HEK293 (cell line): ENCODE data around the gene CENPX.

Source experiments
- CTCF ChIA-PET: fragments of 350-600 bp; formaldehyde crosslinking; extraction: SDS; loops from one replicate; lab custom pipeline; 2021; ENCODE audit warnings: antibody characterized with exemption; lab: Yijun Ruan, JAX
- POLR2A ChIA-PET: fragments of 300-600 bp; formaldehyde crosslinking; extraction: SDS; loops from one replicate; lab custom pipeline; 2020; ENCODE audit warnings: antibody characterized with exemption, inconsistent platforms; lab: Yijun Ruan, JAX
- H3K27ac ChIP-seq: fragments of 200-500 bp; sonication (Bioruptor generic); 2 replicates; pipeline ENCODE4 v1.5.1; 2014; ENCODE audit warnings: low read depth, low read length, control low read depth, inconsistent platforms; ENCODE audit errors: extremely low read depth
- H3K36me3 ChIP-seq, 2 experiments: fragments of 200-500 bp in 1 of 2; sonication (Bioruptor generic) in 1 of 2; 1 replicate in 1 of 2; 2 replicates in 1 of 2; pipeline ENCODE4 v1.5.1; 2014 to 2017; ENCODE audit warnings: inconsistent platforms in 2 of 2, low read length in 2 of 2; ENCODE audit not compliant: control insufficient read depth in 2 of 2, insufficient read depth in 1 of 2
- H3K4me1 ChIP-seq: fragments of 200-500 bp; sonication (Bioruptor generic); 2 replicates; pipeline ENCODE4 v1.5.1; 2014; ENCODE audit warnings: mild to moderate bottlenecking, low read length, inconsistent platforms; ENCODE audit not compliant: control insufficient read depth, insufficient read depth
- H3K4me3 ChIP-seq: 2 replicates; pipeline ENCODE4 v1.5.1; 2011; ENCODE audit warnings: low read depth, mild to moderate bottlenecking, control low read depth, low read length, moderate library complexity
- H3K9me3 ChIP-seq: fragments of 200-500 bp; sonication (Bioruptor generic); 2 replicates; pipeline ENCODE4 v1.5.1; 2014; ENCODE audit warnings: low read depth, low read length, inconsistent platforms; ENCODE audit not compliant: control insufficient read depth, insufficient read depth
- EGR2 ChIP-seq: fragments of 450-650 bp; formaldehyde crosslinking; IDR thresholded peaks from 2 replicates; pipeline ENCODE4 v1.5.1; 2016; ENCODE audit warnings: low read depth, missing biosample characterization, missing genetic modification characterization
- KLF7 ChIP-seq: fragments of 450-650 bp; formaldehyde crosslinking; IDR thresholded peaks from 2 replicates; pipeline ENCODE4 v1.5.1; 2016; ENCODE audit warnings: missing biosample characterization, missing genetic modification characterization, borderline replicate concordance
- ZBTB6 ChIP-seq: fragments of 450-650 bp; formaldehyde crosslinking; IDR thresholded peaks from 2 replicates; pipeline ENCODE4 v1.5.1; 2017; ENCODE audit warnings: missing biosample characterization, missing genetic modification characterization
- ZFHX2 ChIP-seq: fragments of 450-650 bp; formaldehyde crosslinking; conservative IDR thresholded peaks from 2 replicates; pipeline ENCODE4 v1.5.1; 2016; ENCODE audit warnings: missing biosample characterization, missing genetic modification characterization
- ZNF155 ChIP-seq: fragments of 450-650 bp; formaldehyde crosslinking; IDR thresholded peaks from 2 replicates; pipeline ENCODE4 v1.5.1; 2016; ENCODE audit warnings: missing biosample characterization, missing genetic modification characterization
- ZNF341 ChIP-seq: fragments of 450-650 bp; formaldehyde crosslinking; IDR thresholded peaks from 2 replicates; pipeline ENCODE4; 2016; ENCODE audit warnings: low read depth, missing biosample characterization, missing genetic modification characterization
- ZNF585B ChIP-seq: fragments of 450-650 bp; formaldehyde crosslinking; IDR thresholded peaks from 2 replicates; pipeline ENCODE4 v1.5.1; 2016; ENCODE audit warnings: missing biosample characterization, missing genetic modification characterization
- ZNF621 ChIP-seq: fragments of 450-650 bp; formaldehyde crosslinking; IDR thresholded peaks from 2 replicates; pipeline ENCODE4 v1.5.1; 2017; ENCODE audit warnings: missing biosample characterization, missing genetic modification characterization
- ZNF677 ChIP-seq: fragments of 450-650 bp; IDR thresholded peaks from 2 replicates; pipeline ENCODE4 v1.5.0; 2018; ENCODE audit warnings: missing biosample characterization, mild to moderate bottlenecking, missing genetic modification characterization, moderate library complexity
- ZNF707 ChIP-seq: fragments of 450-650 bp; formaldehyde crosslinking; IDR thresholded peaks from 2 replicates; pipeline ENCODE4 v1.5.1; 2016; ENCODE audit warnings: missing biosample characterization, missing genetic modification characterization
- ZNF837 ChIP-seq: fragments of 450-650 bp; formaldehyde crosslinking; IDR thresholded peaks from 2 replicates; pipeline ENCODE4 v1.5.1; 2016; ENCODE audit warnings: missing biosample characterization, missing genetic modification characterization
- TF ChIP-seq, protein P1 (sequence below): fragments of 450-650 bp; IDR thresholded peaks from 2 replicates; pipeline ENCODE4 v1.5.1; 2018; ENCODE audit warnings: missing biosample characterization, missing genetic modification characterization

CENPX gene

DNA sequence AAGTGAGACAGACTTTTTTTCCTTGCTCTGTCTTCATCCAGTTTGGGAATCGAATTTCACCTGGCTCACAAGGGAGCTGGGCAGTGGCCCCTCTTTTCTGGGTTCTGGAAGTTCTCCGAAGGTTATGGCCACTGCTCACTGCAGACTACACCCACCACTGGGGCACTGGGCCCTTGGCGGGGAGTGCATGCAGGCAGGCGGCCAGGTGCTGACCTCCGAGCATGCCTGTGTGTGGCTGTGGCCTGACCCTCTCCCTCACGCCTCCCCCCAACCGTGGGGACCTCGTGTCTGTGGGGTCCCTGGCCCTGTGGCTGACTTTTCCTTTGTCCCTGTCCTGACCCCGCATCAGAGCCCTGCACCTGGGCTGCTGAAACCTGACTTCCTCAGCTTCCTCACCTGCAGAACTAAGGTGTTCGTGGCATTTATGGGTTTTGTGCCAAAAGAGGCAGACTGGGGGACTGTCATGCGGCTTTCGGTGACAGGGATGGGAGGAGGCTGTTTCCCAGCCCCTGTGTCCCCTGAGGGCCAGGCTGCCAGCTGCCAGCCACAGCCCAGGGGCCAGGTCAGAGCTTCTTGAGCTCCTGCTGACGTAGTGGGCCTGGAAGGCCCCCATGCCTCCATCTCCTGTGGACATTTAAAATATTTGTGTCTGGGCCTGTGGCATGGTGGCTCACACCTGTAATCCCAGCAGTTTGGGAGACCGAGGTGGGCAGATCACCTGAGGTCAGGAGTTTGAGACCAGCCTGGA lies 23.8 kb downstream of the CENPX start:
- Histone ChIP-seq H3K9me3 (no peaks in the 10 kb centered on the region), H3K36me3 (peaks cover 0 to 6% of the 10 kb centered on the region in 2 experiments; a peak in 1 of 3 replicates), H3K27ac (no peak overlapping the region), H3K4me1 (peaks cover 6% of the 10 kb centered on the region; the same call in 1 of the 2 replicates), H3K4me3 (no peak overlapping the region)
- POLR2A ChIA-PET: interaction anchor here (0.7 kb wide), 1 partner anchor 190 kb away, joined by 5 read pairs; no protein-coding TSS in a partner anchor
- TF ChIP-seq ZNF621 (tag by site-specific recombination) (no peak), ZNF707 (tag by site-specific recombination) (no peak), ZNF585B (no peak), ZNF837 (tag by site-specific recombination) (no peak), ZNF677 (peak; percentile 91), KLF7 (tag by site-specific recombination) (no peak)
- CTCF ChIA-PET: interaction anchor here (0.6 kb wide), 1 partner anchor 39 kb away, joined by 3 read pairs; no protein-coding TSS in a partner anchor

- Histone ChIP-seq H3K36me3 (peaks cover 0 to 6% of the 10 kb centered on the region in 2 experiments; a peak in 1 of 3 replicates), H3K27ac (no peak overlapping the region), H3K9me3 (no peaks in the 10 kb centered on the region), H3K4me3 (no peak overlapping the region), H3K4me1 (no peaks in the 10 kb centered on the region; the same call in 1 of the 2 replicates)
- ChIA-PET POLR2A (no interaction called here), CTCF (interaction anchor here (0.6 to 1.3 kb wide), 2 partner anchors 39 to 203 kb away, joined by 3 to 5 read pairs; no protein-coding TSS in a partner anchor)
- TF ChIP-seq, protein P1, sequence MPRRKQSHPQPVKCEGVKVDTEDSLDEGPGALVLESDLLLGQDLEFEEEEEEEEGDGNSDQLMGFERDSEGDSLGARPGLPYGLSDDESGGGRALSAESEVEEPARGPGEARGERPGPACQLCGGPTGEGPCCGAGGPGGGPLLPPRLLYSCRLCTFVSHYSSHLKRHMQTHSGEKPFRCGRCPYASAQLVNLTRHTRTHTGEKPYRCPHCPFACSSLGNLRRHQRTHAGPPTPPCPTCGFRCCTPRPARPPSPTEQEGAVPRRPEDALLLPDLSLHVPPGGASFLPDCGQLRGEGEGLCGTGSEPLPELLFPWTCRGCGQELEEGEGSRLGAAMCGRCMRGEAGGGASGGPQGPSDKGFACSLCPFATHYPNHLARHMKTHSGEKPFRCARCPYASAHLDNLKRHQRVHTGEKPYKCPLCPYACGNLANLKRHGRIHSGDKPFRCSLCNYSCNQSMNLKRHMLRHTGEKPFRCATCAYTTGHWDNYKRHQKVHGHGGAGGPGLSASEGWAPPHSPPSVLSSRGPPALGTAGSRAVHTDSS: no peak
- TF ChIP-seq KLF7 (tag by site-specific recombination): no peak
These were observed 24.5 kb downstream of the CENPX start for GRCh38 chr17:81998212-81998611.

GRCh38 chr17:81996757-81997441 lies 25.8 kb downstream of the CENPX start:
- Histone ChIP-seq H3K4me3 (no peak overlapping the region), H3K27ac (no peak overlapping the region)
- TF ChIP-seq ZNF155 (tag by site-specific recombination) (no peak), ZBTB6 (tag by site-specific recombination) (peak; percentile 97)
- TF ChIP-seq, protein P1: no peak
- TF ChIP-seq, all 188 proteins: peak for 1
- CTCF ChIA-PET: interaction anchor here (0.6 to 1.4 kb wide), 6 partner anchors 23 to 342 kb away, joined by 3 to 7 read pairs (median 4); partner anchors contain the start of genes CENPX and NOTUM
- POLR2A ChIA-PET: interaction anchor here (0.6 to 0.9 kb wide), 6 partner anchors 12 to 296 kb away, joined by 3 to 5 read pairs (median 4); no protein-coding TSS in a partner anchor
- no peaks in the 10 kb centered on the region for H3K9me3 ChIP-seq
- H3K36me3 ChIP-seq: peaks cover 0 to 6% of the 10 kb centered on the region in 2 experiments; a peak in 1 of 3 replicates
- peaks cover 2% of the 10 kb centered on the region for H3K4me1 ChIP-seq

DNA sequence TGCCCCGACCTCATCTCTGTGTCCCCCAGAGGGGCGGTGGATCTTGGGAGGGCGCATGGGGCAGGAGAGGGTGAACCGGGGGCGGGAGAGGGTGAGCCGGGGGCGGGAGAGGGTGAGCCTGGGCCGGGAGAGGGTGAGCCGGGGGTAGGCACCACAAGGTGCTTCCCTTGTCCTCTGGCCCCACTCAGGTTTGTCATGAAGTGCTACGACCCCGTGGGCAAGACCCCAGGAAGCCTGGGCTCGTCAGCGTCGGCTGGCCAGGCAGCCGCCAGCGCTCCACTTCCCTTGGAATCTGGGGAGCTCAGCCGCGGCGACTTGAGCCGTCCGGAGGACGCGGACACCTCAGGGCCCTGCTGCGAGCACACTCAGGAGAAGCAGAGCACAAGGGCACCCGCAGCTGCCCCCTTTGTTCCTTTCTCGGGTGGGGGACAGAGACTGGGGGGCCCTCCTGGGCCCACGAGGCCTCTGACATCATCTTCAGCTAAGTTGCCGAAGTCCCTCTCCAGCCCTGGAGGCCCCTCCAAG lies 26.4 kb downstream of the CENPX start:
- peak; percentile 28; the same call in 1 of the 2 replicates for TF ChIP-seq ZFHX2 (tag by site-specific recombination)
- TF ChIP-seq EGR2 (tag by site-specific recombination): peak; percentile 39; the same call in 1 of the 2 replicates
- TF ChIP-seq ZNF341: no peak
- H3K9me3 ChIP-seq: no peaks in the 10 kb centered on the region
- H3K4me3 ChIP-seq: no peak overlapping the region
- ChIA-PET POLR2A (no interaction called here), CTCF (interaction anchor here (1.0 to 1.4 kb wide), 2 partner anchors 34 to 37 kb away, joined by 3 to 6 read pairs; no protein-coding TSS in a partner anchor)
- H3K36me3 ChIP-seq: peaks cover 0 to 6% of the 10 kb centered on the region in 2 experiments; a peak in 1 of 3 replicates
- H3K27ac ChIP-seq: no peak overlapping the region
- peaks cover 7% of the 10 kb centered on the region for H3K4me1 ChIP-seq
